K562 (cell line): ENCODE measurements around the gene SMARCC1. TPM values are rescaled to one million over a fixed set of nuclear protein-coding genes. Genes with fewer than 3 reads are reported as not detected.

Source experiments
- ATF7 ChIP-seq: fragments of 450-650 bp; IDR thresholded peaks from 2 replicates; pipeline ENCODE4 v1.7.1; 2014; ENCODE audit warnings: mild to moderate bottlenecking, moderate library complexity
- CBFA2T3 ChIP-seq: fragments of 450-650 bp; IDR thresholded peaks from 2 replicates; pipeline ENCODE4 v1.6.1; 2017
- CREM ChIP-seq: IDR thresholded peaks from 2 replicates; pipeline ENCODE4 v1.6.1; 2014; ENCODE audit warnings: antibody characterized with exemption, low read depth
- EP300 ChIP-seq: IDR thresholded peaks from 2 replicates; pipeline ENCODE4 v1.6.1; 2012; ENCODE audit warnings: low read length, improper control_type of control experiment
- FOXA1 ChIP-seq: fragments of 450-650 bp; IDR thresholded peaks from 2 replicates; pipeline ENCODE4 v1.6.1; 2016; ENCODE audit warnings: mild to moderate bottlenecking, borderline replicate concordance
- FOXM1 ChIP-seq, 2 experiments: fragments of 450-650 bp in 1 of 2; sonication (generic) in 1 of 2; formaldehyde crosslinking in 1 of 2; IDR thresholded peaks; 2 replicates each; pipeline versions ENCODE4 v1.6.1 to v1.9.0; 2017 to 2022; ENCODE audit warnings: low read depth in 2 of 2, mild to moderate bottlenecking in 2 of 2, missing genetic modification reagents in 1 of 2, moderate library complexity in 1 of 2
- HDAC1 ChIP-seq, 2 experiments: fragments of 450-650 bp; IDR thresholded peaks; 2 replicates each; pipeline ENCODE4 v1.6.1; 2016 to 2017; ENCODE audit warnings: inconsistent platforms in 1 of 2, mild to moderate bottlenecking in 1 of 2, moderate library complexity in 1 of 2
- KAT7 ChIP-seq: sonication (generic); formaldehyde crosslinking; IDR thresholded peaks from 2 replicates; pipeline ENCODE4 v1.8.0; 2022; ENCODE audit warnings: missing genetic modification reagents, mild to moderate bottlenecking, borderline replicate concordance
- MXI1 ChIP-seq: IDR thresholded peaks from 2 replicates; pipeline ENCODE4 v1.6.1; 2011; ENCODE audit warnings: low read depth, mild to moderate bottlenecking, improper control_type of control experiment, low read length
- MYBL2 ChIP-seq, 2 experiments: fragments of 450-650 bp in 1 of 2; sonication (generic) in 1 of 2; formaldehyde crosslinking in 1 of 2; IDR thresholded peaks; 2 replicates each; pipeline versions ENCODE4 v1.6.1 to v1.8.1; 2017 to 2022; ENCODE audit warnings: borderline replicate concordance in 1 of 2, inconsistent platforms in 1 of 2, low read depth in 1 of 2, mild to moderate bottlenecking in 1 of 2, missing genetic modification reagents in 1 of 2, moderate library complexity in 1 of 2
- NCOR1 ChIP-seq: fragments of 450-650 bp; IDR thresholded peaks from 2 replicates; pipeline ENCODE4 v1.6.1; 2016; ENCODE audit warnings: mild to moderate bottlenecking, moderate library complexity
- NELFE ChIP-seq: IDR thresholded peaks from 2 replicates; pipeline ENCODE4 v1.6.1; 2011; ENCODE audit warnings: mild to moderate bottlenecking; ENCODE audit not compliant: insufficient read depth, insufficient read length
- NR1H2 ChIP-seq: sonication (generic); formaldehyde crosslinking; IDR thresholded peaks from 2 replicates; pipeline ENCODE4 v1.4.0; 2020; ENCODE audit warnings: mild to moderate bottlenecking, missing genetic modification reagents
- PCBP2 ChIP-seq: fragments of 200-400 bp; formaldehyde crosslinking; IDR thresholded peaks from 2 replicates; pipeline ENCODE4 v1.6.1; 2018; ENCODE audit warnings: low read length, low read depth, mild to moderate bottlenecking, moderate library complexity; ENCODE audit not compliant: poor library complexity, severe bottlenecking
- POLR3G ChIP-seq: IDR thresholded peaks from 2 replicates; pipeline ENCODE4 v1.6.1; 2011; ENCODE audit not compliant: insufficient read length, insufficient replicate concordance; ENCODE audit errors: extremely low read depth
- RFX1 ChIP-seq: fragments of 450-650 bp; IDR thresholded peaks from 2 replicates; pipeline ENCODE4 v1.6.1; 2016; ENCODE audit warnings: mild to moderate bottlenecking, moderate library complexity
- SPI1 ChIP-seq: IDR thresholded peaks from 2 replicates; pipeline ENCODE4 v1.6.1; 2011; ENCODE audit warnings: low read depth, low read length, control low read depth, borderline replicate concordance
- TEAD4 ChIP-seq, 2 experiments: sonication (generic) in 1 of 2; formaldehyde crosslinking in 1 of 2; IDR thresholded peaks; 2 replicates each; pipeline versions ENCODE4 v1.6.1 to v1.8.0; 2012 to 2022; ENCODE audit warnings: borderline replicate concordance in 1 of 2, inconsistent platforms in 1 of 2, low read length in 1 of 2, mild to moderate bottlenecking in 1 of 2, missing genetic modification reagents in 1 of 2
- TGIF2 ChIP-seq: sonication (generic); formaldehyde crosslinking; IDR thresholded peaks from 2 replicates; pipeline ENCODE4 v1.8.1; 2022; ENCODE audit warnings: mild to moderate bottlenecking, missing genetic modification reagents, moderate library complexity
- ZFX ChIP-seq: sonication (generic); formaldehyde crosslinking; IDR thresholded peaks from 2 replicates; pipeline ENCODE4 v1.8.0; 2022; ENCODE audit warnings: mild to moderate bottlenecking, missing genetic modification reagents, moderate library complexity
- ZKSCAN1 ChIP-seq: fragments of 150-350 bp; IDR thresholded peaks from 2 replicates; pipeline ENCODE4 v1.6.1; 2016; ENCODE audit warnings: low read depth, low read length
- ZNF395 ChIP-seq: fragments of 200-800 bp; sonication (Bioruptor generic); IDR thresholded peaks from 2 replicates; pipeline ENCODE4 v1.6.1; 2017; ENCODE audit warnings: missing genetic modification characterization, missing compliant biosample characterization
- ZNF398 ChIP-seq: fragments of 250-450 bp; sonication (Bioruptor Pico); IDR thresholded peaks from 2 replicates; pipeline ENCODE4 v1.8.0; 2021; ENCODE audit warnings: moderate library complexity, mild to moderate bottlenecking, inconsistent platforms
- ZNF57 ChIP-seq: fragments of 450-650 bp; formaldehyde crosslinking; IDR thresholded peaks from 2 replicates; pipeline ENCODE4 v1.4.0; 2020; ENCODE audit warnings: mild to moderate bottlenecking, moderate library complexity
- ZNF583 ChIP-seq: fragments of 250-450 bp; sonication (Bioruptor Pico); IDR thresholded peaks from 2 replicates; pipeline ENCODE4 v1.4.0; 2020
- polyA plus RNA-seq, 8 experiments: library from polyadenylated mRNA; depleted of rRNA in 4 of 8; stranded (reverse) in 5 of 8; unstranded in 3 of 8; fragments of >200 nt; fragmentation: Nextera tagmentation in 2 of 8; fragmentation: Illumina TruSeq in 1 of 8; extraction: Ambion mirVana in 2 of 8; extraction: Trizol in 1 of 8; gene quantifications; 2 replicates each; pipeline versions ENCODE4 v1.2.1 to v1.2.3, GENCODE V29; 2011 to 2014; ENCODE audit warnings: inconsistent platforms in 1 of 8, missing spikeins in 1 of 8
- total RNA-seq, 7 experiments: library from RNA; depleted of rRNA in 6 of 7; stranded (reverse); fragments of >200 nt in 6 of 7; fragmentation: Illumina TruSeq in 2 of 7; extraction: Trizol in 2 of 7; gene quantifications; 2 replicates each; pipeline versions ENCODE4 v1.2.1 to v1.2.3, GENCODE V29; 2011 to 2021; ENCODE audit warnings: low replicate concordance in 1 of 7
- TF ChIP-seq, protein P1 (sequence below), 3 experiments: fragments of 200-800 bp in 1 of 3; sonication (Bioruptor generic) in 1 of 3; sonication (generic) in 1 of 3; formaldehyde crosslinking in 1 of 3; IDR thresholded peaks; 2 replicates each; pipeline versions ENCODE4 v1.6.1 to v1.8.0; 2016 to 2022; ENCODE audit warnings: mild to moderate bottlenecking in 2 of 3, missing compliant biosample characterization in 2 of 3, missing genetic modification characterization in 2 of 3, missing genetic modification reagents in 1 of 3

The SMARCC1 gene
- total and polyA plus RNA-seq, 9 of the 15 experiments (the other 6 are each of a cell fraction or from before 2014, with no cell fraction given): 20.7 to 199 (median 66.0) TPM

DNA sequence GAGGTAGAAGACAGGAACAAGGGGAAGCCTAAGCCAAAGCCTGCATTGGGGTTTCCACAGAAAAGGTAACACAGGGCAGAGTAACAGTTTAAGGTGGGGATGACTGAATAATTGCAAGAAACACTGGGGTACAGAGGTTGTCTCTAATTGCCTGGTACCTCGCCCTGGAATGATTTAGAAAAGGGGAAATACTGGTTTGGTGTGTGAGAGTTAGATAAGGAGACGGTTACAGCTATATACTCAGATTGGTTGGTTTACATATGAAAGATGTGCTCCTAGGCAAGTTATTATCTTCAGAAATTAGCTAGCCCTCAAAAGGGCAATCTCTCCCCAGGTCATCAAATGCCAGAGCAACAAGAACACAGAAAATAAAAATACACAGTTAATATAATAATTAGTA, 58.8 kb downstream of the SMARCC1 start (continued):
- no peak for TF ChIP-seq ZNF398 (CRISPR knock-in tag)
- TF ChIP-seq ATF7: no peak
- peak in 1 of 2 experiments; percentile 72; a peak in 2 of 4 replicates for TF ChIP-seq HDAC1 (IDR thresholded peaks at IDR 0.05)
- TF ChIP-seq ZKSCAN1: no peak
- TF ChIP-seq POLR3G: no peak
- TF ChIP-seq ZFX (CRISPR knock-in tag): no peak
- peak; percentile 81 for TF ChIP-seq MYBL2 (IDR thresholded peaks at IDR 0.05; ENCODE audit: low read depth)
- no peak for TF ChIP-seq MYBL2 (CRISPR knock-in tag; IDR thresholded peaks at IDR 0.05; ENCODE audit: borderline replicate concordance)
- peak; percentile 47 for TF ChIP-seq NCOR1
- peak; percentile 81 for TF ChIP-seq CBFA2T3
- peak; percentile 82 for TF ChIP-seq EP300
- TF ChIP-seq MXI1: no peak
- TF ChIP-seq ZNF583: no peak
- no peak for TF ChIP-seq FOXA1
- 0 out of 2 replicates have a peak, but pooled peaks have one; percentile 14 for TF ChIP-seq CREM
- no peak for TF ChIP-seq RFX1
- peak; percentile 98 for TF ChIP-seq FOXM1 (IDR thresholded peaks at IDR 0.05; ENCODE audit: low read depth)
- TF ChIP-seq FOXM1 (CRISPR knock-in tag; IDR thresholded peaks at IDR 0.05; ENCODE audit: low read depth): no peak
- TF ChIP-seq NR1H2: no peak
- peak; percentile 87 for TF ChIP-seq TEAD4 (IDR thresholded peaks at IDR 0.05; ENCODE audit: low read length)
- no peak for TF ChIP-seq TEAD4 (CRISPR knock-in tag; IDR thresholded peaks at IDR 0.05; ENCODE audit: borderline replicate concordance)
- TF ChIP-seq PCBP2: no peak
- TF ChIP-seq KAT7 (CRISPR knock-in tag): no peak
- TF ChIP-seq, protein P1, sequence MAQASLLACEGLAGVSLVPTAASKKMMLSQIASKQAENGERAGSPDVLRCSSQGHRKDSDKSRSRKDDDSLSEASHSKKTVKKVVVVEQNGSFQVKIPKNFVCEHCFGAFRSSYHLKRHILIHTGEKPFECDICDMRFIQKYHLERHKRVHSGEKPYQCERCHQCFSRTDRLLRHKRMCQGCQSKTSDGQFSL (CRISPR knock-in tag; IDR thresholded peaks at IDR 0.05): no peak
- TF ChIP-seq, protein P1 (tag; IDR thresholded peaks at IDR 0.05): no peak
- peak; percentile 59; the same call in 1 of the 2 replicates for TF ChIP-seq ZNF395 (CRISPR knock-in tag)
- 0 out of 2 replicates have a peak, but pooled peaks have one; percentile 29 for TF ChIP-seq SPI1
- no peak for TF ChIP-seq NELFE
- no peak for TF ChIP-seq TGIF2
- TF ChIP-seq ZNF57 (CRISPR knock-in tag): no peak
